ENCODE data around the gene MRPL16.

Gene MRPL16

DNA sequence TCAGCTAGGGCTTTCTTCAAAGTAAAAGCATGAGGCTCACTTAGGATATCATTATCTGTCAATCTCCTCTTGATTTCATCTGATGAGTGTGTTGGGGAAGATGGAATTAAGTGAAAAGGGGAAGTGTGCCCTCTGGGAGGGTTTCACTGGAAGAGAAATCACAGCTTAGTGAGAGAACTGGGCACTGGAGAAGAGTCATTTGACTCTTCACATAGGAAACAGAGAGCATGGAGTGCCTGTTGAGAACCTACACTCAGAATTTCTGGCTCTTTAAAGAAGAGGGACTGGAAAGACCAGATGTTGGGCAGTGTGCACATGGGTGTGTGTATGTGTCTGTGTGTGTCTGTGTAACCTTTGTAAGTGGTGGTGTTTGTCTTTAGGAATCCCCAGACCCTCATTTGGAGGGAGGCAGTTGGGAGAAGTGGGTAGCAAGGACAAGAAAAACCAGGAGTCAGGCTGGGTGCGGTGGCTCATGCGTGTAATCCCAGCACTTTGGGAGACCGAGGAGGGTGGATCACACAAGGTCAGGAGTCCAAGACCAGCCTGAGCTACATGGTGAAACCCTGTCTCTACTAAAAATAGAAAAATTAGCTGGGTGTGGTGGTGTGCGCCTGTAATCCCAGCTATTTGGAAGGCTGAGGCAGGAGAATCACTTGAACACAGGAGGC, 45.4 kb downstream of the MRPL16 start:
- Histone ChIP-seq H3K27ac (ENCODE audit: low read depth in 2 of 2, low read length in 2 of 2) (peak overlapping the region; percentile 66 to 80), H3K9ac (ENCODE audit: low read depth in 1 of 2, low read length in 2 of 2) (peak overlapping the region in 1 of 2 donors; percentile 23), H3K27me3 (ENCODE audit: control insufficient read depth in 2 of 2, insufficient read depth in 2 of 2, low read length in 2 of 2) (no peaks in the 10 kb centered on the region), H3K4me1 (ENCODE audit: control insufficient read depth in 2 of 2, insufficient read depth in 2 of 2, low read length in 2 of 2) (peaks cover 17 to 33% of the 10 kb centered on the region in 2 donors), H3K9me3 (ENCODE audit: control insufficient read depth in 2 of 2, low read length in 2 of 2) (no peaks in the 10 kb centered on the region), H3K36me3 (ENCODE audit: control insufficient read depth in 2 of 2, insufficient read depth in 2 of 2, low read length in 2 of 2) (peaks cover 5 to 9% of the 10 kb centered on the region in 2 donors), H3K4me3 (ENCODE audit: low read length in 2 of 2) (no peak overlapping the region)

DNA sequence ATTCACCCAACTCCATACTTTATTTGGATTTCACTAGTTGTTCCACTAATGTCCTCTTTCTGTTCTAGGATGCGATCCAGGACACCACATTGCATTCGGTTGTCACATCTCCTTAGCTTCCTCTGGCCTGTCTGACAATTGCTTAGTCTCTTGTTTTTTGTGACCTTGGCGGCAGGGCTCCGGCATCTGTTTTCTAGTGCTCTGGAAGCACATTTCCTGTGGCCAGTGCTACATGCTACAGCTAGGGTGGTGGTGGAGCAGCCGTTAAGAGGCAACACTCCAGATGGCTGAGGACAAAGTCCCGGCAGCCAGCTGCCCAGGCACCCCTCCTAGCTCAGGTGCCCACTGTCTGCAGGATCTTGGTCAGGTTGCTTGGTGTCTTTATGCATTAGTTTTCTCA, 48.6 kb downstream of the MRPL16 start:
- Histone ChIP-seq H3K27ac (ENCODE audit: low read depth in 2 of 2, low read length in 2 of 2) (no peak overlapping the region), H3K4me3 (ENCODE audit: low read length in 2 of 2) (no peak overlapping the region), H3K9me3 (ENCODE audit: control insufficient read depth in 2 of 2, low read length in 2 of 2) (no peaks in the 10 kb centered on the region), H3K36me3 (ENCODE audit: control insufficient read depth in 2 of 2, insufficient read depth in 2 of 2, low read length in 2 of 2) (peaks cover 5 to 9% of the 10 kb centered on the region in 2 donors), H3K9ac (ENCODE audit: low read depth in 1 of 2, low read length in 2 of 2) (no peak overlapping the region), H3K27me3 (ENCODE audit: control insufficient read depth in 2 of 2, insufficient read depth in 2 of 2, low read length in 2 of 2) (no peaks in the 10 kb centered on the region), H3K4me1 (ENCODE audit: control insufficient read depth in 2 of 2, insufficient read depth in 2 of 2, low read length in 2 of 2) (peaks cover 15 to 33% of the 10 kb centered on the region in 2 donors)

DNA sequence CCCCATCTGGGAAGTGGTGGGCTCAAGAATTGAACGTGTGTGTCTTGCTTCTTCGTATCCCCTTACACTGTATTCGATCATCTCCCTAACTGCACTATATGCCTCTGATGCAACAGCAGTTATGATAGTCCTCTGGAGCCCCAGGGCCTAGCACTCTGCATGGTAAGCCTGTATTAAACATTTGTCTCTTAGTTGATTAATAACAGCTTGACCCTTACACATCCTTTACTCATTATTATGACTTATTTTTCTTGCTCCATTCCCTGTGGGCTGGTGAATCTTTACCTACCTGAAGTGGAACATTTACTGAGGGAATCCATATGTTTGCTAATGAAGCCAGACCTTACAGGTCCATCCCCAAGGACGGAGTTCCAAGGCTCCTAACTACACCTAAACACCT, 49.8 kb downstream of the MRPL16 start:
- no peak overlapping the region for H3K9ac ChIP-seq (ENCODE audit: low read depth in 1 of 2, low read length in 2 of 2)
- H3K27me3 ChIP-seq (ENCODE audit: control insufficient read depth in 2 of 2, insufficient read depth in 2 of 2, low read length in 2 of 2): no peaks in the 10 kb centered on the region
- H3K27ac ChIP-seq (ENCODE audit: low read depth in 2 of 2, low read length in 2 of 2): no peak overlapping the region
- peaks cover 5 to 9% of the 10 kb centered on the region in 2 donors for H3K36me3 ChIP-seq (ENCODE audit: control insufficient read depth in 2 of 2, insufficient read depth in 2 of 2, low read length in 2 of 2)
- H3K4me3 ChIP-seq (ENCODE audit: low read length in 2 of 2): no peak overlapping the region
- H3K9me3 ChIP-seq (ENCODE audit: control insufficient read depth in 2 of 2, low read length in 2 of 2): no peaks in the 10 kb centered on the region
- peaks cover 18 to 34% of the 10 kb centered on the region in 2 donors for H3K4me1 ChIP-seq (ENCODE audit: control insufficient read depth in 2 of 2, insufficient read depth in 2 of 2, low read length in 2 of 2)

DNA sequence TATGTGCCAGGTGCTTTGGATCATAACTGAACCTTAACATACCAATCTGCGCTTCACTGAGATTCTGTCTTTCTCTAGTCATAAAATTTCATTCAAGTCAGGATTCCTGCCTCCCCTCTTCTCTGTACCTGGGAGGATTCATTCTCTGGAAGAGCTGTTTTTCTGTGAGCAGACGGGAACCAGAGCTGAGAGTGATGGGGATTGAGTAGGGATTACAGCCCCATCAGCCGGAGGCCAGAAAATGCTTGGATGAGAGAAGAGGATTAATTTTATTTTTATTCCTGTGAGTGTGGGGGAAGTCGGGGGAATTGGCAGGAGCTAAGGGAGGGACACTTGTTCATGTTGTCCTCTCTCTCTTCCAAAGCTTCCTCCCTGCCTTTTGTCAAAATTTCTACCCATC, 50.7 kb downstream of the MRPL16 start:
- Histone ChIP-seq H3K36me3 (ENCODE audit: control insufficient read depth in 2 of 2, insufficient read depth in 2 of 2, low read length in 2 of 2) (peaks cover 5 to 9% of the 10 kb centered on the region in 2 donors), H3K9me3 (ENCODE audit: control insufficient read depth in 2 of 2, low read length in 2 of 2) (no peaks in the 10 kb centered on the region), H3K27me3 (ENCODE audit: control insufficient read depth in 2 of 2, insufficient read depth in 2 of 2, low read length in 2 of 2) (no peaks in the 10 kb centered on the region), H3K27ac (ENCODE audit: low read depth in 2 of 2, low read length in 2 of 2) (no peak overlapping the region), H3K4me3 (ENCODE audit: low read length in 2 of 2) (no peak overlapping the region), H3K9ac (ENCODE audit: low read depth in 1 of 2, low read length in 2 of 2) (no peak overlapping the region), H3K4me1 (ENCODE audit: control insufficient read depth in 2 of 2, insufficient read depth in 2 of 2, low read length in 2 of 2) (peaks cover 14 to 26% of the 10 kb centered on the region in 2 donors)

DNA sequence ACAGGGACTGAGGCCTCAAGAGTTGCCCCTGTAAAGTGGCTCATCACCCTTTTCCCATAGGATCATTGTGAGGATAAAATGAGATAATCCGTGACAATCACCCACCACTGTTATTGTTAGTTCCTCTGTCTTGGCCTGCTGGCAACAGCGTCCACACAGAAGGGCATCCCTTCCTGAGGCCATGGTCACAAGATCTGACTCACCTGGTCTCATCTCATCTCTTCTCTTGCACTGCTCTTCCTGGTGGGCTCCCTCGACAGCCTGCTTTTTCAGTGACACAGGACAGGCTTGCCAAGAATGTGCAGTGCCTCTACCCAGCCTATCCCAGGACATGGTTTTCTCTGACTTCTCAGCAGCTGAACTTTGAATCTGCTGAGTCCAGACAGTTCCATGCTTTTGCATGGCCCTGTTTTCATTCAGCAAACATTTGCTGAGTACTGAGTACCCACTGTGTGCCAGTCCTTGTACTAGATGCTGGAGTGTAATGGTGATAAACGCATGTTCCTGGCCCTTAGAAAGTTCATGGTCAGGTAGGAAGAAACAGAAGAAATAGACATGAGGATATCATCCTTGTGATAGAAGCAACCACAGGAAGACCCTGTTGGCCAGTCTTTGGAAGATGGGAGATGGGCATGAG, 52.1 kb downstream of the MRPL16 start:
- no peaks in the 10 kb centered on the region for H3K9me3 ChIP-seq (ENCODE audit: control insufficient read depth in 2 of 2, low read length in 2 of 2)
- no peaks in the 10 kb centered on the region for H3K27me3 ChIP-seq (ENCODE audit: control insufficient read depth in 2 of 2, insufficient read depth in 2 of 2, low read length in 2 of 2)
- no peak overlapping the region for H3K27ac ChIP-seq (ENCODE audit: low read depth in 2 of 2, low read length in 2 of 2)
- H3K4me3 ChIP-seq (ENCODE audit: low read length in 2 of 2): no peak overlapping the region
- no peak overlapping the region for H3K9ac ChIP-seq (ENCODE audit: low read depth in 1 of 2, low read length in 2 of 2)
- H3K4me1 ChIP-seq (ENCODE audit: control insufficient read depth in 2 of 2, insufficient read depth in 2 of 2, low read length in 2 of 2): peaks cover 14 to 33% of the 10 kb centered on the region in 2 donors
- H3K36me3 ChIP-seq (ENCODE audit: control insufficient read depth in 2 of 2, insufficient read depth in 2 of 2, low read length in 2 of 2): peaks cover 5 to 9% of the 10 kb centered on the region in 2 donors

DNA sequence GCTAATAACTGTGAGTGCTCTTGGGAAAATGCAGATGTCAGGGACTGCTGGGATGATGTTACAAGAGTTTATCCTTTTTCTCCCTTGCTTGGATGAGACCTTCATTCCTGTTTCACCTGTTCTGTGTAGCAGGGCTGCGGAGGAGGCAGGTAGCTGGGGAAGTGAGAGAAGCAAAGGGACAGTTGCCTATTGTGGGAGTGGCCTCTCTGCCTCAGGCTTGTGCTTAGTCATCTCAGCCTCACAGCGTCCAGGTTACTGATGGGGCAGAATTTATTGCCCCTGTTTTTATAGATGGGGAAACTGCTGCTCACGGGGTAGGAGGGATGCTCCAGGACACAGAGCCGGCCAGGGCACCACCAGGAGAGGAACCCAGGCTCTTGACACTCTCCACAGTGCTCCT, 53.7 kb downstream of the MRPL16 start:
- no peaks in the 10 kb centered on the region for H3K27me3 ChIP-seq (ENCODE audit: control insufficient read depth in 2 of 2, insufficient read depth in 2 of 2, low read length in 2 of 2)
- H3K36me3 ChIP-seq (ENCODE audit: control insufficient read depth in 2 of 2, insufficient read depth in 2 of 2, low read length in 2 of 2): peaks cover 0 to 9% of the 10 kb centered on the region in 2 donors
- H3K27ac ChIP-seq (ENCODE audit: low read depth in 2 of 2, low read length in 2 of 2): peak overlapping the region; percentile 91 to 95
- peak overlapping the region; percentile 88 to 91 for H3K9ac ChIP-seq (ENCODE audit: low read depth in 1 of 2, low read length in 2 of 2)
- peak overlapping the region; percentile 76 to 89 for H3K4me3 ChIP-seq (ENCODE audit: low read length in 2 of 2)
- H3K4me1 ChIP-seq (ENCODE audit: control insufficient read depth in 2 of 2, insufficient read depth in 2 of 2, low read length in 2 of 2): peaks cover 14 to 28% of the 10 kb centered on the region in 2 donors
- H3K9me3 ChIP-seq (ENCODE audit: control insufficient read depth in 2 of 2, low read length in 2 of 2): no peaks in the 10 kb centered on the region

DNA sequence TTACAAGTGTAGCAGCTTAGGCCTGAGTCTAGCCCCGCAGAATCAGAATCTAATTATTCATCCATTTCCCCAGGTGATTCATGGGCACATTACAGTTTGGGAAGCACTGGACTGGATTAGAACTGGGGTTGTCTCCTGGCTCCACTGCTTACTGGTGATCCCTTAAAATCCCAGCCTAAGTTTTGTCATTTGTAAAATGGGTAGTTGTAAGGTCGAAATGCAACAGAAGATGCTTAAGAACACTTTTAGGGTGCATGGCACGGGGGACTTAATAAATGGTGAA, 54.1 kb downstream of the MRPL16 start:
- Histone ChIP-seq H3K27me3 (ENCODE audit: control insufficient read depth in 2 of 2, insufficient read depth in 2 of 2, low read length in 2 of 2) (no peaks in the 10 kb centered on the region), H3K9me3 (ENCODE audit: control insufficient read depth in 2 of 2, low read length in 2 of 2) (no peaks in the 10 kb centered on the region), H3K4me1 (ENCODE audit: control insufficient read depth in 2 of 2, insufficient read depth in 2 of 2, low read length in 2 of 2) (peaks cover 14 to 27% of the 10 kb centered on the region in 2 donors), H3K27ac (ENCODE audit: low read depth in 2 of 2, low read length in 2 of 2) (peak overlapping the region; percentile 91 to 95), H3K36me3 (ENCODE audit: control insufficient read depth in 2 of 2, insufficient read depth in 2 of 2, low read length in 2 of 2) (peaks cover 0 to 9% of the 10 kb centered on the region in 2 donors), H3K9ac (ENCODE audit: low read depth in 1 of 2, low read length in 2 of 2) (peak overlapping the region; percentile 88 to 91), H3K4me3 (ENCODE audit: low read length in 2 of 2) (peak overlapping the region; percentile 76 to 89)
